BE2C (cell line): ENCODE results near the gene CCDC137.

ENCODE experiments used
- DNase-seq: peaks from one replicate; pipeline ENCODE4 v3.0.0-alpha.2; 2020
- H3K27me3 ChIP-seq: fragments of 250-450 bp; sonication (Bioruptor Pico); 2 replicates; pipeline ENCODE4 v1.5.1; 2020; ENCODE audit warnings: mild to moderate bottlenecking
- H3K36me3 ChIP-seq: fragments of 250-450 bp; sonication (Bioruptor Pico); 2 replicates; pipeline ENCODE4 v1.5.1; 2020; ENCODE audit warnings: mild to moderate bottlenecking
- H3K4me1 ChIP-seq: fragments of 250-450 bp; sonication (Bioruptor Pico); 2 replicates; pipeline ENCODE4 v1.5.1; 2020
- H3K4me3 ChIP-seq: 2 replicates; pipeline ENCODE4 v1.5.1; 2011; ENCODE audit warnings: low read depth, low read length
- H3K9me3 ChIP-seq: fragments of 250-450 bp; sonication (Bioruptor Pico); 2 replicates; pipeline ENCODE4 v1.5.1; 2020
- TF ChIP-seq, protein P1 (sequence below): IDR thresholded peaks from 2 replicates; pipeline ENCODE4 v1.5.1; 2012; ENCODE audit warnings: mild to moderate bottlenecking, low read depth, low read length

The CCDC137 gene

DNA sequence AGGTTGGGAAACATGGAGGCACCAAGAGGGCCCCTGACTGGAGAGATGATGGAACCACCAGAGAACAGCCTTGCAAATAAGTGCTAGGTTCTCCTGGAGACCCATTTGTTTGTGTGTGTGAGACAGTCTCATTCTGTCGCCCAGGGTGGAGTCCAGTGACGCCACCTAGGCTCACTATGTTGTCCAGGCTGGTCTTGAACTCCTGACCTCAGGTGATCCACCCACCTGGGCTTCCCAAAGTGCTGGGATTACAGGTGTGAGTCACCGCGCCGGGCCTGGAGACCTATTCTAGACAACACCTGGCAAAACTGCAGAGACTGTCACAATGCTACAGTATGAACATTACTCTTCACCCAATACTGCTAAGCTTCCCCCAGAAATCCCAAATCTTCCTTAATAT, 31.1 kb upstream of the CCDC137 start:
- H3K4me3 ChIP-seq: peak overlapping the region; percentile 88
- DNase-seq: no peak
- TF ChIP-seq, protein P1, sequence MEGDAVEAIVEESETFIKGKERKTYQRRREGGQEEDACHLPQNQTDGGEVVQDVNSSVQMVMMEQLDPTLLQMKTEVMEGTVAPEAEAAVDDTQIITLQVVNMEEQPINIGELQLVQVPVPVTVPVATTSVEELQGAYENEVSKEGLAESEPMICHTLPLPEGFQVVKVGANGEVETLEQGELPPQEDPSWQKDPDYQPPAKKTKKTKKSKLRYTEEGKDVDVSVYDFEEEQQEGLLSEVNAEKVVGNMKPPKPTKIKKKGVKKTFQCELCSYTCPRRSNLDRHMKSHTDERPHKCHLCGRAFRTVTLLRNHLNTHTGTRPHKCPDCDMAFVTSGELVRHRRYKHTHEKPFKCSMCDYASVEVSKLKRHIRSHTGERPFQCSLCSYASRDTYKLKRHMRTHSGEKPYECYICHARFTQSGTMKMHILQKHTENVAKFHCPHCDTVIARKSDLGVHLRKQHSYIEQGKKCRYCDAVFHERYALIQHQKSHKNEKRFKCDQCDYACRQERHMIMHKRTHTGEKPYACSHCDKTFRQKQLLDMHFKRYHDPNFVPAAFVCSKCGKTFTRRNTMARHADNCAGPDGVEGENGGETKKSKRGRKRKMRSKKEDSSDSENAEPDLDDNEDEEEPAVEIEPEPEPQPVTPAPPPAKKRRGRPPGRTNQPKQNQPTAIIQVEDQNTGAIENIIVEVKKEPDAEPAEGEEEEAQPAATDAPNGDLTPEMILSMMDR: no peak
- H3K27me3 ChIP-seq: no peaks in the 10 kb centered on the region
- peaks cover 5% of the 10 kb centered on the region for H3K36me3 ChIP-seq
- H3K4me1 ChIP-seq: peaks cover 2% of the 10 kb centered on the region; the same call in 1 of the 2 replicates
- H3K9me3 ChIP-seq: no peaks in the 10 kb centered on the region

DNA sequence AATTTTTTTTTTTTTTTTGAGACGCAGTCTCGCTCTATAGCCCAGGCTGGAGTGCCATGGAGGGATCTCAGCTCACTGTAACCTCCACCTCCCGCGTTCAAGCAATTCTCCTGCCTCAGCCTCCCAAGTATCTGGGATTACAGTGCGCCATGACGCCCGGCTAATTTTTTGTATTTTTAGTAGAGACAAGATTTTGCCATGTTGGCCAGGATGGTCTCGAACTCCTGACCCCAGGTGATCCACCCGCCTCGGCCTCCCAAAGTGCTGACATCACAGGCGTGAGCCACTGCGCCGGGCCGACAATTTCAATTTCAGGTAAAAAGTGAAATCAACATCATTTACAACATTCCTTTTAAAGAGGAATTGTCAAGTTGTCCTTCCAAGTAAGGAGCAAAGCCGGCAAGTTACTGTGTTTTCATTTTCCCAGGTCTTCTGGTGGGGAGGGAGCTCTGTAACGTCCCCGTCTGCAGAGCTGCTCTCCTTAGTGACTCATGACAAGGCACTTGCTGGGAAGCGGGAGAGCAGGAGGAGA, 30.5 kb upstream of the CCDC137 start:
- Histone ChIP-seq H3K27me3 (no peaks in the 10 kb centered on the region), H3K36me3 (peaks cover 2% of the 10 kb centered on the region), H3K9me3 (no peaks in the 10 kb centered on the region), H3K4me1 (peaks cover 2% of the 10 kb centered on the region; the same call in 1 of the 2 replicates), H3K4me3 (peak overlapping the region; percentile 88)
- TF ChIP-seq, protein P1: no peak
- DNase-seq: no peak

DNA sequence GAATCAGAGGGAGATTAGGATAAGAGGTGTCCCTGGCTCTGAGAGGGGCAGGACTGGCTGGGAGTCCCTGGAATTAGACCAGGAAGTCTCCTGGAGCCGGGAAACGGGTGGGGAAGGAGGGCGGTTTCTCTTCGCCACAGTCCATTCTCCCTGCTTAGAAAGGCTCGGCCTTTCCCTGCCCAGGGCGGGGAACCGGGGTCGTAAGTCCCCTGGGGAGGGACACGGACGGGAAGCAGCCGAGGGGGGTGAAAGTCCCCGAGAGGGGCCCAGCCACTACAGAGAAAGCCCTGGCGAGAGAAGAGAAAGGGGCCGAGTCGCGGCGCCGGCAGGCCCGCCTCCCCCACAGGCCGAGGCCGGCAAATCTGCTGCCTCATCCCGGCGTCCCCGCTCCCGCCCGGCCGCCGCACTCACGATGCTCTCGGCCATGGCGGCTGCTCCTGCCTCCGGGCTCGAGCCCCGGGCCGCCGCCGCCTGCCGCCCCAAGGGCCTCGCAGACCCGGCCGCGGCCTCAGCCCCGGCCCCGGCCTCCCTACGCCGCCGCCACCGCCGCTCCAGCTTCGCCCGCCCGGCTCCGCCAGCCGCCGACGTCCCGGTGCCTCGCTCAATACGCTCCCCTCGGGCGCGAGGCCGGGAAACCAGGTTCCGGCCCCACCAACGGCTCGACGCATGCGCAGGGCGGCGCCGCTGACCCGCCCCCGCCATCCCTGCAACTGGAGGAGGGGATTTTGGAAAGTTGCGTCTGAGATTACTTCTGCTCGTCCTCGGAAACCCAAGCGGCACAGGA, 29.8 kb upstream of the CCDC137 start, which contains the start of the genes NPLOC4 and TSPAN10:
TSS of gene NPLOC4 (minus strand) at position 608 of the 784 bp plus-strand sequence. CDS start at position 426, 182 bp downstream.
TSS of gene TSPAN10 (plus strand) at position 692 of the 784 bp plus-strand sequence. CDS start 5,217 bp downstream, outside the sequence.
- Histone ChIP-seq H3K4me1 (peaks cover 2% of the 10 kb centered on the region; the same call in 1 of the 2 replicates), H3K4me3 (peak within 1 kb of the TSS; percentile 88), H3K9me3 (no peaks in the 10 kb centered on the region), H3K36me3 (peaks cover 2% of the 10 kb centered on the region), H3K27me3 (no peaks in the 10 kb centered on the region)
- TF ChIP-seq, protein P1: no peak
- DNase-seq: peak; percentile 90

DNA sequence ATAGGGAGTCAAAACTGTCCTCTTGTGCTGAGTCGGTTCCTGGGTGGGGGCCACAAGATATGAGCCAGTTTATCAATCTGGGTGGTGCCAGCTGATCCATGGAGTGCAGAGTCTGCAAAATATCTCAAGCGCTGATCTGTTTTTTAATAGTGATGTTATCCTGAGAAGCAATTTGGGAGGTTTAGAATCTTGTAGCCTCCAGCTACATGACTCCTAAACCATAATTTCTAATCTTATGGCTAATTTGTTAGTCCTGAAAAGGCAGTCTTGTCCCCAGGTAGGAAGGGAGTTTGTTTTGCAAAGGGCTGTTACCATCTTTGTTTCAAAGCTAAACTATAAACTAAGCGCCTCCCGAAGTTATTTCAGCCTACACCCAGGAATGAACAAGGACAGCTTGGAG, 27.9 kb upstream of the CCDC137 start:
- no peak overlapping the region for H3K4me3 ChIP-seq
- no peaks in the 10 kb centered on the region for H3K9me3 ChIP-seq

DNA sequence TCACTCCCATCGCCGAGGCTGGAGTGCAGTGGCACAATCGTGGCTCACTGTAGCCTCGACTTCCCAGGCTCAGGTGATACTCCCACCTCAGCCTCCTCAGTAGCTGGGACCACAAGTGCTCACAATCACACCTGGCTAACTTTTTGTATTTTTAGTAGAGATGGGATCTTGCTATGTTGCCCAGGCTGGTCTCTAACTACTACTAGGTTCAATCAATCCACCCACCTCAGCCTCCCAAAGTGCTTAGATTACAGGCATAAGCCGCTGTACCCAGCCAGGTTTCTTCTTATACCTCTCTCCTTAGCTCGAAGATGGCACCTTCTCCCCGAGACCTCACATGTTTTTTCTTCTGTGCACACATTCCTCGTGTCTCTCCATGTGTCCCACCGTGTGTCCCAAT, 26.5 kb upstream of the CCDC137 start:
- Histone ChIP-seq H3K4me3 (no peak overlapping the region), H3K36me3 (no peaks in the 10 kb centered on the region; the same call in 1 of the 2 replicates), H3K4me1 (peaks cover 2% of the 10 kb centered on the region; the same call in 1 of the 2 replicates), H3K9me3 (no peaks in the 10 kb centered on the region), H3K27me3 (no peaks in the 10 kb centered on the region)
- TF ChIP-seq, protein P1: no peak
- DNase-seq: no peak

More for the DNA sequence above, 27.9 kb upstream of the CCDC137 start:
- DNase-seq: no peak
- TF ChIP-seq, protein P1: no peak
- Histone ChIP-seq H3K36me3 (no peaks in the 10 kb centered on the region; the same call in 1 of the 2 replicates), H3K4me1 (peaks cover 2% of the 10 kb centered on the region; the same call in 1 of the 2 replicates), H3K27me3 (no peaks in the 10 kb centered on the region)
